ENCODE measurements around the gene GAGE12D.
"Not testable (repeated sequence)": the region's sequence is repeated elsewhere in the genome, so short reads cannot be mapped to it uniquely, and the experiment has no call there.

The GAGE12D gene, protein sequence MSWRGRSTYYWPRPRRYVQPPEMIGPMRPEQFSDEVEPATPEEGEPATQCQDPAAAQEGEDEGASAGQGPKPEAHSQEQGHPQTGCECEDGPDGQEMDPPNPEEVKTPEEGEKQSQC
- total RNA-seq, result 0 reads per million in 2 donors

DNA sequence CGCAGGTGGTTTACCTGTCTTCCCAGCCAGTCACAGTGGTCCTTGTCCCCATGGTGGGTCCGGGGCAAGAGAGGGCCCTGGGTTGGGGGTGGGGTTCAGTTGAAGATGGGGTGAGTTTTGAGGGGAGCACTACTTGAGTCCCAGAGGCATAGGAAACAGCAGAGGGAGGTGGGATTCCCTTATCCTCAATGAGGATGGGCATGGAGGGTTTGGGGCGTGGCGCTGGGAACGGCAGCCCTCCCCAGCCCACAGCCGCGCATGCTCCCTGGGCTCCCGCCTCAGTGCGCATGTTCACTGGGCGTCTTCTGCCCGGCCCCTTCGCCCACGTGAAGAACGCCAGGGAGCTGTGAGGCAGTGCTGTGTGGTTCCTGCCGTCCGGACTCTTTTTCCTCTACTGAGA lies at the start of gene GAGE12D:
TSS of gene GAGE12D (plus strand) at position 301 of the 400 bp plus-strand sequence. CDS start 1,155 bp downstream, outside the sequence.
- DNase-seq, result not testable (repeated sequence)

DNA sequence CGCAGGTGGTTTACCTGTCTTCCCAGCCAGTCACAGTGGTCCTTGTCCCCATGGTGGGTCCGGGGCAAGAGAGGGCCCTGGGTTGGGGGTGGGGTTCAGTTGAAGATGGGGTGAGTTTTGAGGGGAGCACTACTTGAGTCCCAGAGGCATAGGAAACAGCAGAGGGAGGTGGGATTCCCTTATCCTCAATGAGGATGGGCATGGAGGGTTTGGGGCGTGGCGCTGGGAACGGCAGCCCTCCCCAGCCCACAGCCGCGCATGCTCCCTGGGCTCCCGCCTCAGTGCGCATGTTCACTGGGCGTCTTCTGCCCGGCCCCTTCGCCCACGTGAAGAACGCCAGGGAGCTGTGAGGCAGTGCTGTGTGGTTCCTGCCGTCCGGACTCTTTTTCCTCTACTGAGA lies 9.7 kb upstream of the GAGE12D start, which contains the start of gene GAGE12C:
TSS of gene GAGE12C (plus strand) at position 301 of the 400 bp plus-strand sequence. CDS start 1,155 bp downstream, outside the sequence.
- not testable (repeated sequence) for DNase-seq

DNA sequence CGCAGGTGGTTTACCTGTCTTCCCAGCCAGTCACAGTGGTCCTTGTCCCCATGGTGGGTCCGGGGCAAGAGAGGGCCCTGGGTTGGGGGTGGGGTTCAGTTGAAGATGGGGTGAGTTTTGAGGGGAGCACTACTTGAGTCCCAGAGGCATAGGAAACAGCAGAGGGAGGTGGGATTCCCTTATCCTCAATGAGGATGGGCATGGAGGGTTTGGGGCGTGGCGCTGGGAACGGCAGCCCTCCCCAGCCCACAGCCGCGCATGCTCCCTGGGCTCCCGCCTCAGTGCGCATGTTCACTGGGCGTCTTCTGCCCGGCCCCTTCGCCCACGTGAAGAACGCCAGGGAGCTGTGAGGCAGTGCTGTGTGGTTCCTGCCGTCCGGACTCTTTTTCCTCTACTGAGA lies 9.5 kb downstream of the GAGE12D start, which contains the start of gene GAGE12E:
TSS of gene GAGE12E (plus strand) at position 301 of the 400 bp plus-strand sequence. CDS start 1,155 bp downstream, outside the sequence.
- not testable (repeated sequence) for DNase-seq

DNA sequence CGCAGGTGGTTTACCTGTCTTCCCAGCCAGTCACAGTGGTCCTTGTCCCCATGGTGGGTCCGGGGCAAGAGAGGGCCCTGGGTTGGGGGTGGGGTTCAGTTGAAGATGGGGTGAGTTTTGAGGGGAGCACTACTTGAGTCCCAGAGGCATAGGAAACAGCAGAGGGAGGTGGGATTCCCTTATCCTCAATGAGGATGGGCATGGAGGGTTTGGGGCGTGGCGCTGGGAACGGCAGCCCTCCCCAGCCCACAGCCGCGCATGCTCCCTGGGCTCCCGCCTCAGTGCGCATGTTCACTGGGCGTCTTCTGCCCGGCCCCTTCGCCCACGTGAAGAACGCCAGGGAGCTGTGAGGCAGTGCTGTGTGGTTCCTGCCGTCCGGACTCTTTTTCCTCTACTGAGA lies 19.0 kb downstream of the GAGE12D start, which contains the start of gene GAGE12F:
TSS of gene GAGE12F (plus strand) at position 301 of the 400 bp plus-strand sequence. CDS start 1,155 bp downstream, outside the sequence.
- not testable (repeated sequence) for DNase-seq

DNA sequence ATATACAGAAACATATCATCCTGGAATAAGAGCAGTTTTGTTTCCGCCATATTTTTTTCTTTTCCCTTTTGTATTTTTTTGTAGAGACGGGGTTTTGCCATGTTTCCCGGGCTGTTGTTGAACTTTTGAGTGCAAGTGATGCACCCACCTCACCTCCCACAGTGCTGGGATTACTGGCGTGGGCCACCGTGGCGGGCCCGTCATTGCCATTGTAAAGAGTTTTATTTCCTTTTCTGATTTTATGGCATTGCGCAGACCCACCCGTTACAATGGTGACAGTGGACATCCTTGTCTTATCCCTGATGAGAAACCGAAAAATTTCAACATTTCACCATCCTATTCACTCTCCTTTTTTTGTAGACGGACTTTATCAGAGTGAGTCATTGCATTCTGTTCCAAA lies 27.2 kb downstream of the GAGE12D start:
- not testable (repeated sequence) for DNase-seq

DNA sequence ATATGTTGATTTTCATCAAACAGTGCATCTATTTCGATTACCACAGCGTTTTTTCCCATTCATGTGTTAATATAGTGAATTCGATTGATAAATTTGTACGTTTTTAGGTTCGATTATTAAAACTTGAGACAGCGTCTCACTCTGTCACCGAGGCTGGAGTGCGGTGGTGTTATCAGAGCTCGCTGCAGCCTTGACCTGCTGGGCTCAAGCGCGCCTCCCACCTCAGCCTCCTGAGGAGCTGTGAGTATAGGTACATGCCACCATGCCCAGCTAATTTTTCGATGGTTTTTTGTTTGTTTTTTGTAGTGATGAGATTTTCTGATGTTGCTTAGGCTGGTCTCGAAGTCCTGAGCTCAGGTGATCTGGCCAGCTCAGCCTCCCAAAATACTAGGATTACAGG lies 27.6 kb downstream of the GAGE12D start:
- not testable (repeated sequence) for DNase-seq

DNA sequence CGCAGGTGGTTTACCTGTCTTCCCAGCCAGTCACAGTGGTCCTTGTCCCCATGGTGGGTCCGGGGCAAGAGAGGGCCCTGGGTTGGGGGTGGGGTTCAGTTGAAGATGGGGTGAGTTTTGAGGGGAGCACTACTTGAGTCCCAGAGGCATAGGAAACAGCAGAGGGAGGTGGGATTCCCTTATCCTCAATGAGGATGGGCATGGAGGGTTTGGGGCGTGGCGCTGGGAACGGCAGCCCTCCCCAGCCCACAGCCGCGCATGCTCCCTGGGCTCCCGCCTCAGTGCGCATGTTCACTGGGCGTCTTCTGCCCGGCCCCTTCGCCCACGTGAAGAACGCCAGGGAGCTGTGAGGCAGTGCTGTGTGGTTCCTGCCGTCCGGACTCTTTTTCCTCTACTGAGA lies 28.6 kb downstream of the GAGE12D start, which contains the start of gene GAGE12G:
TSS of gene GAGE12G (plus strand) at position 301 of the 400 bp plus-strand sequence. CDS start 1,155 bp downstream, outside the sequence.
- DNase-seq, result not testable (repeated sequence)

DNA sequence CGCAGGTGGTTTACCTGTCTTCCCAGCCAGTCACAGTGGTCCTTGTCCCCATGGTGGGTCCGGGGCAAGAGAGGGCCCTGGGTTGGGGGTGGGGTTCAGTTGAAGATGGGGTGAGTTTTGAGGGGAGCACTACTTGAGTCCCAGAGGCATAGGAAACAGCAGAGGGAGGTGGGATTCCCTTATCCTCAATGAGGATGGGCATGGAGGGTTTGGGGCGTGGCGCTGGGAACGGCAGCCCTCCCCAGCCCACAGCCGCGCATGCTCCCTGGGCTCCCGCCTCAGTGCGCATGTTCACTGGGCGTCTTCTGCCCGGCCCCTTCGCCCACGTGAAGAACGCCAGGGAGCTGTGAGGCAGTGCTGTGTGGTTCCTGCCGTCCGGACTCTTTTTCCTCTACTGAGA lies 38.1 kb downstream of the GAGE12D start, which contains the start of gene GAGE12H:
TSS of gene GAGE12H (plus strand) at position 301 of the 400 bp plus-strand sequence. CDS start 1,155 bp downstream, outside the sequence.
- not testable (repeated sequence) for DNase-seq

DNA sequence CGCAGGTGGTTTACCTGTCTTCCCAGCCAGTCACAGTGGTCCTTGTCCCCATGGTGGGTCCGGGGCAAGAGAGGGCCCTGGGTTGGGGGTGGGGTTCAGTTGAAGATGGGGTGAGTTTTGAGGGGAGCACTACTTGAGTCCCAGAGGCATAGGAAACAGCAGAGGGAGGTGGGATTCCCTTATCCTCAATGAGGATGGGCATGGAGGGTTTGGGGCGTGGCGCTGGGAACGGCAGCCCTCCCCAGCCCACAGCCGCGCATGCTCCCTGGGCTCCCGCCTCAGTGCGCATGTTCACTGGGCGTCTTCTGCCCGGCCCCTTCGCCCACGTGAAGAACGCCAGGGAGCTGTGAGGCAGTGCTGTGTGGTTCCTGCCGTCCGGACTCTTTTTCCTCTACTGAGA lies 47.7 kb downstream of the GAGE12D start, which contains the start of gene GAGE2A:
TSS of gene GAGE2A (plus strand) at position 301 of the 400 bp plus-strand sequence. CDS start 1,155 bp downstream, outside the sequence.
- not testable (repeated sequence) for DNase-seq

DNA sequence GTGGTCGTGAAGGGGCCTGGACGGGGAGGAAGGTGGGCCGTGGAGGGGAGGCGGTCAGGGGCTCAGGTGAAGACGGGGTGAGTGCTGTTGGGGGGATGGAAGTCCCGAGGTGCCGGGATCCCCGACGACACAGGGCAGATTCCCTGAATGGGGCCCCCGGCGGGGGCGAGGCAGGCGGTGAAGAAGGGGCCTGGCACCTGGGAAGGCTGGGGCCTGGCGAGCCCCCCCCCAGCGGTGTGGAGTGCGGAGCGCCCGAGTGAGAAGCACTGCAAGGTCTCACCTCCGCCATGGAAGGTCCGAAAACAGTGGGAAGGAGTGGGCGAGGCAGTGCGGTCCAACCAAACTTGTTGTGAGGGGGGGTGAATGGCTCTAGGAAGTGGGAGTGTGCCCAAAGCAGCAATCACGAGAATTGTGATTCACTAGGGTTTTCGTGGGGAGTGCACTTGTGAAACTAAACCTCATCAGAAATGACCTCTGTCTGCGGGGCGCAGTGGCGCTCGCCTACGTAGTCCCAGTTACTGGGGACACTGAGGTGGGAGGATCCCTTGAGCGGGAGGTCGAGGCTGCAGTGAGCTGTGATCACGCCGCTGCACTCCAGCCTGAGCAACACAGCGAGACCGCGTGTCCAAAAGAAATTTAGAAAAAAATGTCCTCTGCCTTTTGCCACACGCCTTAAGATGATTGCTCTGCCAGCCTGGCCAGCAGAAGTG lies 48.4 kb downstream of the GAGE12D start:
- DNase-seq, result not testable (repeated sequence)

DNA sequence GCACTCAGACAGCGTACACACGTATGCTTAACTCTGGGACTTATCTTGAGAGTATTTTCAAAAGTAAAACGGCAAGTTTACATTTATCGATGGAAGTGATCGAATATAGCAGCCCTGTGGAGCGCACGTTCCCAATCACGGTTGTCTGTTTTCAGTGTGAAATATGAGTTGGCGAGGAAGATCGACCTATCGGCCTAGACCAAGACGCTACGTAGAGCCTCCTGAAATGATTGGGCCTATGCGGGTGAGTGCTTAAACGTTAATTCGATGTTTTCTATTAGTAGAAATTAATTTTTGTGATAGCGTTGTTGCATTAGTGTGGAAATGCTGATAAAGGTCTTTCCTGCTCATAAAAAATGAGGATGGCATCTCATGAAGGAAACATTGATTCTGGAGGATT lies 49.0 kb downstream of the GAGE12D start:
- DNase-seq, result not testable (repeated sequence)
